ENCODE results near the gene PTPRS.

GRCh38 chr19:5365905-5366304 is 25.3 kb upstream of the PTPRS start:
- no peak for TF ChIP-seq CTCF (IDR thresholded peaks at IDR 0.05)
- no peak for TF ChIP-seq POLR2A (IDR thresholded peaks at IDR 0.05)

Data from lower leg skin (tissue), 3 donors.